WERI-Rb-1 (cell line): ENCODE results near the gene OSBPL8.

ENCODE experiments used
- DNase-seq: peaks from one replicate; pipeline ENCODE4 v3.0.0-alpha.2; 2020
- H3K27ac ChIP-seq: fragments of 250-450 bp; sonication (Bioruptor Pico); 2 replicates; pipeline ENCODE4 v1.5.1; 2020; ENCODE audit warnings: mild to moderate bottlenecking, moderate library complexity
- H3K27me3 ChIP-seq: fragments of 250-450 bp; sonication (Bioruptor Pico); 2 replicates; pipeline ENCODE4 v1.5.1; 2021; ENCODE audit warnings: mild to moderate bottlenecking, low read depth, moderate library complexity; ENCODE audit not compliant: insufficient read depth, severe bottlenecking
- H3K36me3 ChIP-seq: fragments of 250-450 bp; sonication (Bioruptor Pico); 2 replicates; pipeline ENCODE4 v1.5.1; 2020; ENCODE audit warnings: mild to moderate bottlenecking, moderate library complexity
- H3K4me3 ChIP-seq: 2 replicates; pipeline ENCODE4 v1.5.1; 2011; ENCODE audit warnings: low read depth, mild to moderate bottlenecking, control low read depth, low read length
- H3K9me3 ChIP-seq: fragments of 250-450 bp; sonication (Bioruptor Pico); 2 replicates; pipeline ENCODE4 v1.5.1; 2021; ENCODE audit warnings: mild to moderate bottlenecking, moderate library complexity; ENCODE audit not compliant: severe bottlenecking
- CTCF ChIP-seq: IDR thresholded peaks from 2 replicates; pipeline ENCODE4 v1.5.1; 2011; ENCODE audit warnings: low read depth, mild to moderate bottlenecking, control low read depth, inconsistent platforms, low read length

Gene OSBPL8

DNA sequence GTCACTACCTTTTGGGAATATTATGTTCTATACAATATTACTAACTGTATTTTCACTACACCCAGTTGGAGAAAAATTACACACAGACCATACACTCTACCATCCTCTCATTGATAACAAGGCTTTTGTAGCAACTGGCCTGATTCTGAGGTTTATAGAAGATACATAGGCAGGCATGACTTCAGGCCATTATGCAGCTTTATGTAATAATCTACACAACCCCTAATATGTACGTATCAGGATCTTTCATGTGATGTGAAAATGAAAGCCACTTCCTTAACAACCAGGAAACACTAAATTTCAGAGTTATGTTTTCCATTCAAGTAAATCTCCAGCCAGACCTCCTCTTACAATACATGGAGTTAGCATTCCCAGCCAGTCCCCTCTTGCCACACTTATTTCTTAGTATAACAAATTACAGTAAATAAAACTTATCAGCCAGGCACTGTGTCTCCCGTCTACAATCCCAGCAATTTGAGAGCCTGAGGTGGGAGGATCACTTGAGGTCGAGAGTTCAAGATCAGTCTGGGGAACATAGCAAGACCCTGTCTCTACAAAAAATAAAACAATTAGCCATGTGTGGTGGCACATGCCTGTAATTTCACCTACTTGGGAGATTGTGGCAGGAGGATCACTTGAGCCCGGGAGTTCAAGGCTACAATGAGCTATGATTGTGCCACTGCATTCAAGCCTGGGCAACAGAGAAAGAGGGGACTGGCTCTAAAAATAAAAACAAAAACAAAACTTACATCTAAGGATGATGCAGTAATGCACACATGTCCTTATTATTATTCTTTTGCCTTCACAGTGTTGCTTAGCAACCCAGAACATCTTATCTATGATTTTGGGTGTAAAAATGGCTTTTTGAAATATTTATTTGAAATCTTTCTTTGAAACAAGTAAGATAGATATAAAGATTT, 10.4 kb upstream of the OSBPL8 start:
- H3K27me3 ChIP-seq: no peaks in the 10 kb centered on the region
- TF ChIP-seq CTCF: no peak
- DNase-seq: no peak

GRCh38 chr12:76568888-76569551, 9.4 kb upstream of the OSBPL8 start:
- Histone ChIP-seq H3K9me3 (peaks cover 4% of the 10 kb centered on the region), H3K4me3 (no peak overlapping the region), H3K27ac (peak overlapping the region; percentile 76), H3K27me3 (no peaks in the 10 kb centered on the region), H3K36me3 (no peaks in the 10 kb centered on the region)
- no peak for TF ChIP-seq CTCF
- DNase-seq: no peak

More for the DNA sequence above, 10.4 kb upstream of the OSBPL8 start:
- peaks cover 7% of the 10 kb centered on the region for H3K9me3 ChIP-seq
- H3K36me3 ChIP-seq: no peaks in the 10 kb centered on the region
- H3K4me3 ChIP-seq: no peak overlapping the region
- H3K27ac ChIP-seq: no peak overlapping the region

GRCh38 chr12:76568130-76568529, 8.6 kb upstream of the OSBPL8 start:
- Histone ChIP-seq H3K27ac (peak overlapping the region; percentile 76), H3K27me3 (no peaks in the 10 kb centered on the region), H3K9me3 (no peaks in the 10 kb centered on the region), H3K36me3 (no peaks in the 10 kb centered on the region), H3K4me3 (peak overlapping the region; percentile 14; the same call in 1 of the 2 replicates)
- DNase-seq: peak; percentile 52
- no peak for TF ChIP-seq CTCF

- Histone ChIP-seq H3K27me3 (no peaks in the 10 kb centered on the region), H3K9me3 (no peaks in the 10 kb centered on the region), H3K27ac (peak overlapping the region; percentile 51), H3K36me3 (peaks cover 10% of the 10 kb centered on the region; the same call in 1 of the 2 replicates), H3K4me3 (no peak overlapping the region)
- TF ChIP-seq CTCF: no peak
- peak; percentile 16 for DNase-seq
Measured at GRCh38 chr12:76563061-76563460, 3.5 kb upstream of the OSBPL8 start.

DNA sequence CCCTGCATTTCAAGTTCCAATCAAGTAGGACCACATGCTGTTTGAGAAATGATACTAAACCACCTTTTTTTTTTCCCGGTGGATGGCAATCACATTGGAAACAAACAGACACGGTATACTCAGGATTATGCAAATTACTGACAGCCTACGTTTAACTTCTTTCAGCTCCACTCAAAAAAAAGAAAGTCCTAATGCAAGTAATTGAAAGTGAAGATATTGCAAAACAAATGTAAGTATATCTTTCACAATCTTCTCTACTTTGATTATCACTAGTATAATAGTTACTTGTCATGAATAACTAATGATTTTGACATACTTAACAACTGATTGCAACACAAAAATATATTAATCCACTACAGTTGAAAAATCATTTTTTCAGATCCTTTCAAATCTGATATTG, 2.6 kb upstream of the OSBPL8 start:
- no peak for TF ChIP-seq CTCF
- no peaks in the 10 kb centered on the region for H3K27me3 ChIP-seq
- H3K36me3 ChIP-seq: peaks cover 11% of the 10 kb centered on the region; the same call in 1 of the 2 replicates
- no peak for DNase-seq
- H3K27ac ChIP-seq: peak overlapping the region; percentile 92
- no peaks in the 10 kb centered on the region for H3K9me3 ChIP-seq
- no peak overlapping the region; the same call in 1 of the 2 replicates for H3K4me3 ChIP-seq
